Activated T-cell treated with anti-CD3 and anti-CD28 coated beads, Interleukin-2, amount 50 U/mL, for 1 hour (primary cell): ENCODE data around the gene PLCL2.

Experiments
- DNase-seq: peaks from one replicate; pipeline ENCODE4 v3.0.0-alpha.2; 2020

Gene PLCL2

DNA sequence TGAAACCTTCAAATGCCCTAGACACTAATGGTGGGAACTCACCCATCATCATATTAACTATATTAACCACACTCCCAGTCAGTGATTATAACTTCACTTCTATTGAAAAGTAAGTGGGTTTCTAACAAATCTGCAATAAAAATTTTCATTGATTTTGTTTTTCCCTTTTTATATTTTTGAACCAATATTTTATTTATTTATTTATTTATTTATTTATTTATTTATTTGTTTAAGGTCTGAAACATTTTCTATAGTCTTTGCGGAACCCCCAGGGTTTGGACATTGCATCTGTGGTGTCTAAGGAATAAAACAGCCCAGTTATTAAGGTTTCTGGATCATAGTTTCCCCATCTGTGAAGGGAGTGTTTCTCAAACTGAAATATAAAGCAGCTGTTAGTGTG is 16.2 kb upstream of the PLCL2 start:
- no peak for DNase-seq

DNA sequence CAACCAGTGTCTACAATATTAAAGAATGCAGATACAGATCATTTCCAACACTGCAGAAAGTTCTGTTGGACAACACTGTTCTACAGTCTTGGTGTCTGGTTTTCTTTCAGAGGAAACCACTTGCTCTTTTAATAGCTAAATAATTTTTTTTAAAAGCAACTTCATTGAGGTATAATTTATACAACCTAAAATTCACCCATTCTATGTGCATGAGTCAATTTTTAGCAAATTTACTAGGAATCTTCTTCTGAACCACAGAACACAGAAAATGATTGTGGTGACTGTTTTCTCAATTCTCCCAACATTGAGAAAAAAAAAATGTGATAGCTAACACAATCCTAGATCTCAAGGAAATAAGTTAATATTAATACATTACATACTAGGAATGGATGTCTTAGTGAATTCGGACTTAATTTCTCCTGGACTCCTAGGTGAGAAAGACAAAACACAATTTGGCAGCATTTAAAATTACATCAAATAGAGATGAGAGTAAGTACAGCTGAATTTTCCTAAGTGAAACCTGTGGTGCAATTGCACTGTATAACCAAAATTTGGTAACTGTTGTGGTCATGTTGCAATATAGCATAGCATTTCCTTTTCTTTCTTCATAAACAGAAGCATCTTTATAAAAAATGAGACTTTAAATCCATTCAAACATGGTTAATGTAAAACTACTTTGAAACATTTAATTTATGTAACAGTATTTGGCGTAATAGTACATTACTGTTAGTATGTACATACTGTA is 15.3 kb upstream of the PLCL2 start:
- DNase-seq = no peak

DNA sequence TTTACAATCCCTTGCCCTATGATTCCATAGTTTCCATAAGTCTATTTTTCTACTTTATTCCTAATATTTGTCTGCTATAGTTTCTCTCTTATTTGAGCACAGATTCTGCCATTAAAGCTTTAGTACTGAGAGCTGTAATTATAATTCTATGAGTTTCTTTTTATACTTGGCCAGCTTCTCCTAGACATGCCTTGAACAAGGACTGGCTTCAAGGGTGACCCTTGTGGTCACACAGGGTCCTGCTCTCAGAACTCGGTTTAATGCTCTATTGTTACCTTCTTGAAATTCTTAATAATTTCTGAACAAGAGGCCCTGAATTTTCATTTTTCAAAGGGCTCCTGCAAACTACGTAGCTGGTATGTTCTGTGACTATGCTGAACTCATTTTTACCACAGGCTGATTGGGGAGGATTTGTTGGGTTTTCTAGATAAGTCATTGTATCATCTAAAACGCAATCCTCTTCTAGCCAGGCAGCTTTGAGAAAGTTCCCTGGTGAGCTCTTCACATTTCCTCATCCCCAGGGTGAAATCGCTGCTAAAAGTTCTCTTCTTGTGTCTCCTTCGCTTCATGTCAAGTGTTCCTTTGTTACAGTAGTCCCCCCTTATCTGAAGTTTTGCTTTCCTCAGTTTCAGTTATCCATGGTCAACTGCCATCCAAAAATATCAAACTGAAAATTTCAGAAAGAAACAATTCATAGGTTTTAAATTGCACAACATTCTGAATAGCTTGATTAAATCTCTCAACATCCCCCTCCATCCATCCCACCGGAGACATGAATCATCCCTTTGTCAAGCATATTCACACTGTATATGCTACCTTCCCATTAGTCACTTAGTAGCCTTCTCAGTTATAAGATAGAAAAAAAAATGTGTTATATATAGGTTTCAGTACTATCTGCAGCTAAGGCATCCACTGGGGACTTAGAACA is 12.6 kb upstream of the PLCL2 start:
- no peak for DNase-seq

DNA sequence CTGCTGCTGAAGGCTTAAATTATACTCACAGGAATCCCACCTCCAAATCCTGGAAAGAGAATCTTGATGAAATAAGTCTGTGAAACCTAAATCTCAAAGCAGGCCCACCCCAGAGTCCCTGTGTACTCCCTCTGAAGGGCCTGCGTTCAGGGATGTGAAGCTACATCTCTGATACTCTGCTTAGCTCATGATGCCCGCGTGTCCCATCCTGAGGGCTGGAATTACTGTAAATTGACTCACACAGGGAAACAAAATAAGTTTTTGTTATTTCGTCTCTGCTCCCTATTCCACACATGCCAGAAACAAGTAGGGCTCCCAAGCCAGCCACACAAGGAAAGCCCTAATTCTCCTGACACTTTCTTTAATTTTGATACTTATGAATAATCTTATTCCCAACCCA is 10.9 kb upstream of the PLCL2 start:
- DNase-seq = no peak

DNA sequence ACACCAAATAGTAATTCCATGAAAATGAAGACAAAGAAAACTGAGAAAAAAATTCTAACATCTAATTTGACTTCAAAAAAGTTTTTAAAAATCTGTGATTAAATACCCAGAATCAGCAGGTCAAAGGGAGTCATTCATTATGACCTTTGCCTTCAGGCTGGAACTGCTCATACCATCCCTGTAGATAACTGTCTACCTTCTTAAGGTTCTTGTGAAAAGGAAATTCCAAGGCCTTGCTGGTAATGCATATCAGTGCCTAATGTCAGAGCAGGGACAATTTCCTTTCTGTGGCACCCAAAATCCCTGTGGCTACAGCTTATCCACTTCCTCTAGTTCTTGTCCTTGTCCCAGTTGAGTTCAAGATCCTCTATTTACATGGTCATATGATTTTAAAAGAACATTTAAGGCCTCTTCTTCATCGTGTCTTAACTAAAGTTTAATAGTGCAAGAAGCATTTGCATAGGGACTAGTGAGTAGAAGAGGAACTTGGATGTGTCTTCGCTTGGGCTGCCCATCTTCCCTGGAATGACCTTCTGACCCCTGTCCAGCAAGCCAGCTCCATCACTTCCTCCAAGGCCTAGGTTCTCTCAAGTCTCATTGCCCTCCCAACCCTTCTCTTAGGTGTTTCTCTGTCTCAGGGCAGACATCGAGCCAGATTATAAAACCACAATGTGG is 8.7 kb upstream of the PLCL2 start:
- DNase-seq = no peak

DNA sequence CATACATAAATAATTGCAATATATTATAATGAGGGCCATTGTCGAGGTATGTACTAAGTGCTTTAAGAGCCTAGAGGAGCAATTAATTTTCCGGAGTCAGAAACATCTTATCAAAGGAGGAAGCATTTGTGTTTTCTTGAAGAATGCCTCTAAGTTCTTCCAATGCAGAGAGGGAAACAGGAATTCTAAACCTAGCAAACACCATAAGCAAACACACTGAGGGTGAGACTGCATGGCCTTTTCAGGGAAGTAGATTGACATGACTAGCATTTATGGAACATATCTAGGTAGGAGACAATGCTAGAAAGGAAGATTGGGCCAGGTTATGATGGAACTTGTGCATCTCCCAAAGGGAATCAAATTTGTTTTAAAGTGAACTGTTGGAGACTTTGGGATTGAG is 7.2 kb upstream of the PLCL2 start:
- no peak for DNase-seq

DNA sequence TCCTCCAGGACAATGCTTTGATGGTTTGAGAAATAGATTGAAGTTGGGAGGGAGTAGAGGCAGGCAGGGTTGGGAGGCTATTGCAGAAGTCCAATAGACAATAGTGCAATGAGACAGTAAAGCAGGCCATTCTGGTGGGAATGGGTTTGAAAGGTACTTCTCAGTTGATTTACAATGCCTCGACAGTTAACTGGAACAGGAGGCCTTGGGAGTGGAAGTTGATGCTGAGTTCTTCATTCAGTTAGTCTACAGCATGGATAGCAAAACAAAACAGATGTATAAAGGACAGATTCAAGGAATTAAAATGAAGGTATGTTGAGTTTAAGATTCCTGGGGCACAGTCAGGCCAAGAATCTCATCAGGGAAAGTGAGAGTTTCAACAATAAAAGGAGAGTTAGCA is 6.8 kb upstream of the PLCL2 start:
- DNase-seq = no peak

DNA sequence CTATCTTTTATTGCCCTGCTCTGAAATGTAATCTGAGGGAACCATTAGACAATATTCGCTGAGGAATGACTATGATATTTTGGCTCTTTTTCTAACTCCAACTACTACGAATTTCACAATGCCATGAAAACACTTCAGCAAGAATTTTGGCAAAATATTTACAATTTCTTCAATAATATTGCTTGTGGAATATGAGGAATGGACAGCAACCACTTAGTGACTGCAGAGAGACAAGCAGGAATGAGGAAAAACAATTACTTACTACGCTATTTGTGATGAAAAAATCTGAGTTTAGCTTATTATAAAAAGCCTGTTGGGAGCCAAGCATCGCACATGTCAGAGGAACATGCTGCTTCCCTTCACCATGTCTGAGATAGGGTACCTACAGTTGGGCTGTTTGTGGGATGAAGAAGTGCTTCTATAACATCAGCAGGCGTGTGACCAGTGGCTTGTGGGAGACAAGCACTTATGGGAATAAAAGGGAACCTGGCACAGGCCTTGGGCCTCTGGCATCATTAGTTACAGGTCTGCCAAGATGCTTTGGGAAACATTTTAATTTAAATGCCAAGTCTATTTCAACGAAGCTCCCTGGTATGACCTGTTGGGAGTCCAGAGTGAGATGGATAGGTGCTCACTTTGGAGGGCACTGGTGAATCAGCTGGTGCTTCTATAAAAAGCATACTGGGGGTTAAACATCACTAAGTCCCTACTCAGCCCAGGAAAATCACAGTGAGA is 2.7 kb upstream of the PLCL2 start:
- DNase-seq = no peak

DNA sequence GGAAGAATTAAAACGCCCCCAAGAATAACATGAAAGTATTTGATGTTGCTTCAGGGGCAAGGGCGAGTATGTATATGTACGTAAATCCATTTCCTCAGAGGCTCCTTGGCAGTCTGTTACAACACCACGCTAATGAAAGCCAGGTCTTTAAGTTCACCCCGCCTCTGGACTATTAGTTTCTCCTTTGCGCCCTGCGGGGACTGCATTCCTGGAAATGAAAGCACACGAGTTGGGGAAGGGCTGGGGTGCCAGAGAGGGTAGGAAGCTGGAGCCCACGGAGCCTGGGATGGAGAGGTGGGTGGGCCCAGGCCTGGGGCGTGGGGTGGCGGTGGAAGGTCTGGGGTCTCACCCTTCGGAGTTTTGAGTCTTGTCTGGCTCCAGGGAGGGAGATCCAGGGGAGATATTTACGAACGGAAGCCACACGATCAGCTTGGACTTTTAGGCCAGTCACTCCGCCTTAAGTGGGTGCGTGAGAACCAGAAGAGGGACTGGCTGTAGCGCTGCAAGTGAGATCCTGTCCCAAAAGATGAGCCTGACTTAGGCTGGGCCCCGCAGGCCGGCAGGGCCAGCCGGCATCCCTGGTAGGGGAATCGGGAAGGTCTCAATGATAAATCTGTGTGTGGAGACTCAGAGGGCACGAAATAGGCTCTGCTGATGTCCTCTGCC is 1.6 kb upstream of the PLCL2 start:
- DNase-seq = no peak

DNA sequence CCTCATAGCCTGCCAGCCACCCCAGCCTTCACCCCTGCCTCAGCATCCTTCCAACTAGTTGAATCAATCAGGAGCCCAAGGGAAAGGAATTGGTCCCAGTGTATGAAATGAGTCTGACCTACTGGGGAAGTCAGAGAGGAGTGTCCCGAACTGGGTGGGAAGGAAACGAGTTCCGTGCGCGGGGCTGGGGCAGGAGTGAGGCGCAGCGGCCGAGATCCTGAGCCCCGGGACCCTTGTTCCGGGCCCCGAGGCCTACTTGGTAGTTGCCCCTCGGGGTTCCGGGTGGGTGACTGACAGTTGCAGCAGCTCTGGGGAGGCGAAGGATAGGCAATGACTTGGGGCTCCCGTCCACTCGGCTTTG is 1.1 kb upstream of the PLCL2 start:
- no peak for DNase-seq

DNA sequence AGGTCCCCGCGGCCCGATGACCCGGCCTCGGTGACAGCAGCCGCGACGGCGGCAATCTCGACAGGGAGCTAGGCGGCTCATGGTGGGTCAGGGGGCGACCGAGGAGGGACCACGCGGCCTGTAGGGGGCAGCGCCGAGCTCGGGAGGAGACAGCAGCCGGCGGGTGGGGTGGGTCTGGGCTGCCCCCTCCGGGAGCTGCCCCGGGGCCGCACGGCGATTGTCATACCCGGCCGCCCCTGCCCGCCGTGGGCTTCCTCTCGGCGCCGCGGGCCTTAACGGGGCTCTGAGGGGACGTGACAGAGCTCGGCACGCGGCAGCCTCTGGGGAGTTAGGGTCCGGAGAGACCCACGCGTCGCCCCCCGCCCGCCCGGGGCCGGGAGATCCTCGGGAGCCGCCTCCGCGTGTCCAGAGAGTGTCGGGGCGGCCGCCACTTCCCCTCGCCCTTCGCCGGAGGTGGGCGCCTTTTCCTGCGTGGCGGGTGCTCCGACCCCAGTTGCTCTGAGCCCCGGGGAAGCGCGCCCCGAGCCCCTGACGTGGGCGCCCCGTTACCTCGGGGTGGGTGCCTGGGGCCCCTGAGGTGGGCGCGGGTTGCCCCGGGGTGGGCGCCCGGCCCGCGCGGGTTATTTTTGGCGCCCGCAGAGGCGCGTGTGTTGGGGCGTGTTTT is 539 bp upstream of the PLCL2 start:
- DNase-seq = peak; percentile 79

DNA sequence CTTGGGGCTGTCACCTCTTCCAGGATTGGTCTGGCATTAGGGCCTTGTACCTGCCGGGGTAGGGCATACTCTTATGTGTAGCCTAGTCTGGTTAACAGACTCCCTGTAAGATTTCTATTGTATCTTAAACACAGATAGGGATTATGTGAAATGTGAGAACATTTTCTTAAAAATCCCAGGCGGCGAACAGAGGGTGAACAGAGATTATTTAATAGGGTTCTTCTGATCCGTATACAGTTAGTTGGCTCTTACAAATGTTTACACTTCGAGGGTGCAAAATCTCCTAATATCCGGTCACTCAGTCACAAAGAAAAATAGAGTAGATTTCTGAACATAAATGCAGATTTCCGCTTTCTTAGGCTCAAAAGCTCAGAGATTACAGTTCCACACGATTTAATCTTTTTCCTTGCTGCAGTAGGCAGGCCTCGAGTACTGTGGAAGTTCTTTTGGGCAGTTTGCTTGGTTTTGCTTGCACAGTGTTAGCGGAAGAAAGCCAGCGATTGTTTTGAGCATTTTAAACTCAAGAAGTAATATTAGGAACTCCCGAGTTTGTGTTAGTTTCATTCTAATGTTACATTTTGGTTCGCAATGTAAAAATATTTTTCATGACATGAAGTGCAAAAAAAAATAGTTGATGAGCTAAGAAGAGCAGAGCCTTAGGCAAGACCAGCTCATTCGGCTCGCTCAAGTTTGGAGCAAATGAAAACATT is 993 bp downstream of the PLCL2 start:
- no peak for DNase-seq

DNA sequence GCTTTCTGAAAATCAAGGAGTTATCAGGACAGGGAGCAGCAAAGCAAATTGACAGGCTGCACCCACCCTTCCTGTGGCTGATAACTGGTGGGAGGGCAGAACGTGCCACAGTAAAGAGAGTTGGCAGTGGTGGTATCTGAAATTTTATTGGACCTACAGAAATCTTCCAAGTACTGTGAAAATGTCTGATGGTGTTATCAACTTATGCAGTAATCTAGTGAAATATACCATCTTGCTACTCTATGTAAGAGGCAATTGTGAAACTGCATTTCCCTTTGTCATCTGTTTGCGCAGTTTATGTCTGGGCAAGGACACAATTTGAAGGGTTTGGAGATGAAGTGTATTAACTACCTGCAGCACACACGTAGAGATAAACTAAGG is 1.5 kb downstream of the PLCL2 start:
- no peak for DNase-seq

DNA sequence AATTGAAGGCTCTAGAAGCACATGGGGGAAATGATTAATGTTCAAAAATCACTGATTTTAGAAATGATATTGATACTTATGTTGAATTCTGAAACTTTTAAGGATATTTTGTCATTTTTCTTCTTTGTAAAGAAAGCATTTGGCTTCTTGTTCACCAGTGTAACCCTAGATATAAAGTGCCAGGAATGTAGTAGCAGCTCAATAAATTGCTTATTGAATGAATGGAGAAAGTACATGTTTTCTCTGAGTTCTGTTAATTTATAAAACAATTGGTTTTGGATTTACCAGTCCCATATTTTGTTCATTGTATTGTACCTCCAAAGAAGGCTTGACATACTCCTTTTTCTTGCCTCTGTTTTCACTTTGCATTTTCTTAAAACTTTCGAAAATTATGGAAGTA is 2.4 kb downstream of the PLCL2 start:
- DNase-seq = no peak

DNA sequence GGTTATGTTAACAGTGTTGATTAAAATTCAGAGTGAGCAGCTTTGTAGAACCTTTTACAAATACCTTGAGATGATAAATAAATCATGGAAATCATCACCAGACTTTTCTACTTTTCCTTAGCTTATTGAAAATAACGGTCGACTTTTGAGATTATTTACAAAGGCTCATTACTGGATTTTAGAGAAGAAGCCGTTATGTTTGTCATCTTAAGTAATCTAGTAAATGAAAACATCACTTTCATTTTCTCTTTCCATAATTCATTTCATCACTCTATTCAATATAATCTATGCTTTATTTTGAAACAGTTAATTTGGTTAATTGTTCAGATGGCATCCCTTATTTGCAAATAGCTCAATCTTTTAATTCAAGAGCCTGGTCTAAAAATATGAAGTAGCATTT is 3.6 kb downstream of the PLCL2 start:
- no peak for DNase-seq

DNA sequence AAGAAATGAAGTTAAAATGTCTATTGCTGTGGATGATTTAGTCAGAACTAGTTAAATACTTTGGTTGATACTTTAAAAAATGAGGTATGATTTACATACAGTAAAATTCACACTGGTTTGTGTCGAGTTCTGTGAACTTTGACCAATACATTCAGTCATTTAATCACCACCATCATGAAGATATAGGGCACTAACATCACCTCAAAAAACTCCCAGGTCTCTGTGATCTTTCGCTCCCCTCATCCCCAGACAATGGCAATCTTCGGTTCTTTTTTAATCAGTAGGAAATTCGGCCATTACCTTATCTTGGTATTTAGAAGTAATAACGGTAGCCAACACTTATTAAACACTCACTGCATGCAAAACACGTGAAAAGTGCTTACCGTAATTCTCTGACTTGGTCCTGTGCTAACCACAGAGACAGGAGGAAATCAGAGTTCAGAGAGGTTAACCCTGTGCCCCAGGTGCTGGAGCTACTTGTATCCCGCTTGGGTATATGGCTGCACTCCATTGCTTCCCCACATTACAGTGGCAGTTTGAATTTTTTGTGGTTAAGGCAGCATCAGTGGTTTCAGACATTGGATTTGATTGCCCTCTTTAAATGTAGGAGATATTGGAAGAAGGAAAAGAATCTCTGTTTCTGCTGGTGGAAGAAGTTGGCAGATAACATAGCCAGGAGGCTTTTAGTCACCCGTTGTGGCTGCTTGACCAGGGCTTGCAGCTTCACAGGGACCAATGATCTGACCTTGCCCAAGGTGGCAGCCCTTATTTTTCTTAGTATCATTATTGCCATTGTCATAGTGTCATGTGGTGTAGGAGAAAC is 4.2 kb downstream of the PLCL2 start:
- no peak for DNase-seq

DNA sequence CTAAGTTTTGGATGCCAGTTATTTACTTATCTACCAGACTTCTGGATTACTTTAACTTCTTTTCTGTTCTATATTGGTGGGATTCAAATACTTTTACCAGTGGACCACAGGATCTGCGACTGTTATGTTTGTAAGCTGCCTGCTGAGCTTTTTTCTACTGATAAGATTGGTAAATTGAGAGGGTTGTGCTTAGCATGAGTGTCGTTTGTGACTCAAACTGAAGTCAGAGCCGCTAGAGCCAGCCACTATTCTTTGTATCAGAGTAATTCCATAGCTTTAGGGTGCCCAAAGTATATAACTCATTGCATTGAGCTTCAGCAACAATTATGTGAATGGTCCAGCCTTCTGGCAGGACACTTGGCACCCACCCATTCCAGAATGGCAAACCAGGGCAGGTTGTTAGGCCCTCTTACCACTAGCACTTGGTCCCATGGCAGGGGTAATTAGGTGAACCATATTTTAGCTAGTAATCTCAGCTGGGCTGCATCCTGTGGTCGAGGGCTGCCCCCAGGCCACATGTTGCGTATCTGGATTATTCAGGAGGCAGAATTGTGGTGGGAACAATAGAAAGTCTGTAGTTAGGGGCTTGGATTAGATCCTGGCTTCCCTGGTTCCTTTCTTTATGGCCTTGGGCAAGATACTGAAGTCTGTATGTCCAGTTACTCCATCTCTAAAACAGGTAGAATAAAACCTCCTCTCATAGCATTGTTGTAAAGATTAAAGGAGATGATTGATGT is 6.0 kb downstream of the PLCL2 start:
- DNase-seq = no peak

DNA sequence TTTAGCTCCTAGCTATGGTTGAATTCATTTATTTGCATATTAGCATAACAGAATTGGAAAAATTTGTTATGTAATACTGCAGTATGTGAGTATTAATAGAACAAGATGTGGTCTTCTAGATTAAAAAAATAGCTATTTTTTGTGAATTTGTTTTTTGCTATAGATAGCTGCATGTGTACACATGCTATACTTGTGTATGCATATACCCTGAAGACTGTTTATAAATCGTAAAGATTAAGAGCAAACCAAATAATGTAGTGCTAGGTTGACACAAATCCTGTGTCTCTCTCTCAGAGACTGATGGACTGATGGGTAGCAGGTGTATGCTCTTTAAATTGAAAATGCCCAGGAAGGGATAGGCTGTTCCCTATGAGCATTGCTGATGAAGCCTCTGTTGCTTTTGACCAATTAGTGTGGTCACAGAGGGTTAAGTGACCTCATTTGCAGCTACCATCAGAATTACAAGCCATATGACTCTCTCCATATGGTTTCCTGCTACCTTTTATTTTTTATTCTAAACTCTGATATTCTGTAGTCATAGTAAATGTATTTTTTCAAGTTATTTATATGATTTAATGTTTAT is 9.0 kb downstream of the PLCL2 start:
- no peak for DNase-seq

DNA sequence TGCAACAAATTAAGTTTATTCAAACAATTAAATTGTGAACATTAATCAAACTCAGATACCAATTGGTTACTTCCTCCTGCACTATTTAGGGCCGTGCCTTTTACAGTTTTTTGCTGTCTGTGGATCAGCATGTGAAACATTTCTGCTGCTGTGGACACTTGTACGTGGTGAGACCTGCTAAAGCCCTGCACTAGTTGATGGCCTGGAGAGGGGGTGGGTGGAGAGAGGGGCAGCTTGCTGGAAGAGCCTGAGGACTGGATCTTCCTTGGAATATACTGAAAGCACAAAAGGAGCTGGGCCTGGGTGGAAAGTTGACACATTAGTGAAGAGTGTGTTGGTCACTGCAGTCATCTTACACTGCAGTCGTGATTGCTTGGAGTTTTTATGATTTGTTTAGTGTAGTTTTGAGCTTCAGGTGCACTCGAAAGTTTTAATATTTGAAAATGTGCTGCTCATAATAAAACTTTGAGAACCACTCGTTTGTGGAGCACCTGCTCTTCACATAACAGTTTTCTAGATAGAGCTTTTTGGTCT is 11.4 kb downstream of the PLCL2 start:
- DNase-seq = no peak
